Measurements from ENCODE around the gene SENP3. TPM values are rescaled to one million over a fixed set of nuclear protein-coding genes. Genes with fewer than 3 reads are reported as not detected.

SENP3 gene
- total RNA-seq, 1 experiment from 2014 or later = 83.1 TPM

DNA sequence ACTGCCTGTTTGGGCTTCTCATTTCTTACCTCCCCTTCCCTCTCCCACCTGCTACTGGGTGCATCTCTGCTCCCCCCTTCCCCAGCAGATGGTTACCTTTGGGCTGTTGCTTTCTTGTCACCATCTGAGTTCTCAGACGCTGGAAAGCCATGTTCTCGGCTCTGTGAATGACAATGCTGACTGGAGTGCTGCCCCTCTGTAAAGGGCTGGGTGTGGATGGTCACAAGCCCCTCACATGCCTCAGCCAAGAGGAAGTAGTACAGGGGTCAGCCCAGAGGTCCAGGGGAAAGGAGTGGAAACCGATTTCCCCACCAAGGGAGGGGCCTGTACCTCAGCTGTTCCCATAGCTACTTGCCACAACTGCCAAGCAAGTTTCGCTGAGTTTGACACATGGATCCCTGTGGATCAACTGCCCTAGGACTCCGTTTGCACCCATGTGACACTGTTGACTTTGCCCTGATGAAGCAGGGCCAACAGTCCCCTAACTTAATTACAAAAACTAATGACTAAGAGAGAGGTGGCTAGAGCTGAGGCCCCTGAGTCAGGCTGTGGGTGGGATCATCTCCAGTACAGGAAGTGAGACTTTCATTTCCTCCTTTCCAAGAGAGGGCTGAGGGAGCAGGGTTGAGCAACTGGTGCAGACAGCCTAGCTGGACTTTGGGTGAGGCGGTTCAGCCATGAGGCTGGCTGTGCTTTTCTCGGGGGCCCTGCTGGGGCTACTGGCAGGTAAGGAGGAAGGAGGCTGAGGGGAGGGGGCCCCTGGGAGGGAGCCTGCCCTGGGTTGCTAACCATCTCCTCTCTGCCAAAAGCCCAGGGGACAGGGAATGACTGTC is 17.5 kb downstream of the SENP3 start, which contains the start of gene CD68:
CD68 (plus strand) TSS at position 638 of the 833 bp plus-strand sequence; CDS start at position 678, 40 bp downstream.
- peaks cover 45 to 66% (median 54%) of the 10 kb centered on the region in 3 experiments for H3K36me3 Mint-ChIP-seq (ENCODE audit: insufficient read depth in 1 of 3, low read depth in 3 of 3)

More for the DNA sequence above, 17.5 kb downstream of the SENP3 start, which contains the start of gene CD68:
- WGBS (ENCODE audit: extremely low coverage, insufficient read length, low lambda C conversion rate) = no CpG with 5 or more reads among the region's 7 CpGs
- H3K27me3 ChIP-seq (ENCODE audit: insufficient read depth, low read length) = no peaks in the 10 kb centered on the region
- no peak within 1 kb of the TSS for H2BK120ac ChIP-seq (ENCODE audit: low read depth, low read length, poor library complexity, severe bottlenecking)
- H3K18ac ChIP-seq (ENCODE audit: insufficient read length, low read depth, low read length) = no peak within 1 kb of the TSS
- no peak within 1 kb of the TSS for H2AK5ac ChIP-seq (ENCODE audit: insufficient read length, low read length)
- no peak within 1 kb of the TSS for H4K91ac ChIP-seq (ENCODE audit: insufficient read length, low read depth, low read length)
- H3K4me3 Mint-ChIP-seq = peak within 1 kb of the TSS; percentile 12 to 43
- no peak within 1 kb of the TSS for H3K56ac ChIP-seq (ENCODE audit: insufficient read length, low read depth, low read length)
- peak within 1 kb of the TSS; percentile 62 to 98 (median 96) for H3K27ac Mint-ChIP-seq
- H3K4me1 Mint-ChIP-seq = peaks cover 52 to 58% of the 10 kb centered on the region in 2 experiments
- H2BK15ac ChIP-seq (ENCODE audit: low read depth, low read length) = no peak within 1 kb of the TSS
- H4K20me1 ChIP-seq (ENCODE audit: control insufficient read depth, insufficient read depth, insufficient read length) = no peaks in the 10 kb centered on the region
- H3K9ac ChIP-seq (ENCODE audit: extremely low read depth, insufficient read length, low read length) = no peak within 1 kb of the TSS
- H4K5ac ChIP-seq (ENCODE audit: insufficient read length, low read depth, low read length) = no peak within 1 kb of the TSS
- peak; percentile 89 for DNase-seq
- TF ChIP-seq, protein P1, sequence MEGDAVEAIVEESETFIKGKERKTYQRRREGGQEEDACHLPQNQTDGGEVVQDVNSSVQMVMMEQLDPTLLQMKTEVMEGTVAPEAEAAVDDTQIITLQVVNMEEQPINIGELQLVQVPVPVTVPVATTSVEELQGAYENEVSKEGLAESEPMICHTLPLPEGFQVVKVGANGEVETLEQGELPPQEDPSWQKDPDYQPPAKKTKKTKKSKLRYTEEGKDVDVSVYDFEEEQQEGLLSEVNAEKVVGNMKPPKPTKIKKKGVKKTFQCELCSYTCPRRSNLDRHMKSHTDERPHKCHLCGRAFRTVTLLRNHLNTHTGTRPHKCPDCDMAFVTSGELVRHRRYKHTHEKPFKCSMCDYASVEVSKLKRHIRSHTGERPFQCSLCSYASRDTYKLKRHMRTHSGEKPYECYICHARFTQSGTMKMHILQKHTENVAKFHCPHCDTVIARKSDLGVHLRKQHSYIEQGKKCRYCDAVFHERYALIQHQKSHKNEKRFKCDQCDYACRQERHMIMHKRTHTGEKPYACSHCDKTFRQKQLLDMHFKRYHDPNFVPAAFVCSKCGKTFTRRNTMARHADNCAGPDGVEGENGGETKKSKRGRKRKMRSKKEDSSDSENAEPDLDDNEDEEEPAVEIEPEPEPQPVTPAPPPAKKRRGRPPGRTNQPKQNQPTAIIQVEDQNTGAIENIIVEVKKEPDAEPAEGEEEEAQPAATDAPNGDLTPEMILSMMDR (conservative IDR thresholded peaks at IDR 0.05) = no peak
- no peak within 1 kb of the TSS for H3K4ac ChIP-seq (ENCODE audit: low read depth, low read length)
- no peak within 1 kb of the TSS for H2BK12ac ChIP-seq (ENCODE audit: insufficient read length, low read depth, low read length)
- H3K4me2 ChIP-seq (ENCODE audit: insufficient read depth, insufficient read length, low read length) = no peak within 1 kb of the TSS
- peaks cover 2% of the 10 kb centered on the region for H3K79me1 ChIP-seq (ENCODE audit: insufficient read depth, low read depth, low read length, poor library complexity, severe bottlenecking)
- H3K79me2 ChIP-seq (ENCODE audit: insufficient read depth, low read length) = peaks cover 6% of the 10 kb centered on the region; the same call in 1 of the 2 replicates
- peaks cover 2% of the 10 kb centered on the region for H3K27me3 Mint-ChIP-seq (ENCODE audit: low read depth)
- H3T11ph ChIP-seq (ENCODE audit: low read length) = no peak within 1 kb of the TSS
- no peak within 1 kb of the TSS for H2AFZ ChIP-seq (ENCODE audit: low read length)
- H3K27ac ChIP-seq (ENCODE audit: insufficient read length, low read depth, low read length) = no peak within 1 kb of the TSS
- 0 out of 2 replicates have a peak, but pooled peaks cover 4% of the 10 kb centered on the region for H3K4me1 ChIP-seq (ENCODE audit: insufficient read depth, low read length)
- H3K23me2 ChIP-seq (ENCODE audit: insufficient read length, low read depth, low read length, poor library complexity, severe bottlenecking) = peaks cover 1% of the 10 kb centered on the region
- no peak within 1 kb of the TSS for H4K8ac ChIP-seq (replicated peaks; ENCODE audit: insufficient read length, low read depth, low read length)
- no peak within 1 kb of the TSS for H3K14ac ChIP-seq (ENCODE audit: insufficient read depth, low read length)
- H3K23ac ChIP-seq (ENCODE audit: insufficient read length, low read depth, low read length) = no peak within 1 kb of the TSS
- no peaks in the 10 kb centered on the region for H3K9me3 ChIP-seq (ENCODE audit: control insufficient read depth, low read depth, low read length)
- no peak within 1 kb of the TSS for H2BK5ac ChIP-seq (ENCODE audit: insufficient read length, low read length)
- H2BK20ac ChIP-seq (ENCODE audit: low read depth, low read length, poor library complexity, severe bottlenecking) = no peak within 1 kb of the TSS
- H3K9me3 Mint-ChIP-seq = peaks cover 0 to 3% of the 10 kb centered on the region in 2 experiments; a peak in 1 of 5 replicates
